Vagina (tissue), 2 donors: ENCODE measurements around the gene MED8.

Source experiments
- CTCF ChIP-seq, 3 experiments: fragments of 450-650 bp in 2 of 3; fragments of 200-600 bp in 1 of 3; sonication (generic) in 1 of 3; IDR thresholded peaks; one replicate each; pipeline ENCODE4 v1.5.1; 2017 to 2019; ENCODE audit warnings: antibody characterized with exemption in 3 of 3, mild to moderate bottlenecking in 2 of 3, moderate library complexity in 2 of 3
- POLR2A ChIP-seq, 2 donors: fragments of 450-650 bp; IDR thresholded peaks; one replicate each; pipeline ENCODE4 v1.6.1; 2017; ENCODE audit warnings: antibody characterized with exemption in 2 of 2, mild to moderate bottlenecking in 2 of 2, moderate library complexity in 2 of 2
- POLR2AphosphoS5 ChIP-seq, 2 donors: sonication (generic); formaldehyde crosslinking; IDR thresholded peaks; one replicate each; pipeline ENCODE4 v1.9.0; 2017; ENCODE audit warnings: antibody characterized with exemption in 2 of 2, mild to moderate bottlenecking in 2 of 2, low read depth in 1 of 2; ENCODE audit not compliant: insufficient read depth in 1 of 2

GRCh38 chr1:43344267-43344850 lies 45.2 kb downstream of the MED8 start:
- TF ChIP-seq CTCF (IDR thresholded peaks at IDR 0.05) = no peak
- TF ChIP-seq POLR2A (IDR thresholded peaks at IDR 0.05) = no peak
- no peak for TF ChIP-seq POLR2AphosphoS5 (IDR thresholded peaks at IDR 0.05; ENCODE audit: insufficient read depth in 1 of 2, low read depth in 1 of 2)
